PFSK-1 (cell line): ENCODE measurements around the gene INSIG1.

Experiments used
- FOXP2 ChIP-seq: optimal IDR thresholded peaks from 2 replicates; pipeline ENCODE3; 2011; ENCODE audit warnings: borderline replicate concordance, control low read depth, inconsistent platforms; ENCODE audit not compliant: insufficient read depth; ENCODE audit errors: extremely low read length, extremely low read depth
- POLR2AphosphoS5 ChIP-seq: IDR thresholded peaks from 2 replicates; pipeline ENCODE4 v1.6.1; 2012; ENCODE audit warnings: low read depth, mild to moderate bottlenecking, control low read depth, low read length, moderate library complexity
- SIN3A ChIP-seq: IDR thresholded peaks from 2 replicates; pipeline ENCODE4 v1.6.1; 2012; ENCODE audit warnings: mild to moderate bottlenecking, low read length, moderate library complexity, borderline replicate concordance; ENCODE audit not compliant: insufficient read depth
- TAF1 ChIP-seq: IDR thresholded peaks from 2 replicates; pipeline ENCODE4 v1.6.1; 2012; ENCODE audit warnings: low read length, control low read depth, borderline replicate concordance; ENCODE audit not compliant: insufficient read depth
- TF ChIP-seq, protein P1 (sequence below), 2 experiments: IDR thresholded peaks; 2 replicates each; pipeline versions ENCODE4 v1.6.1 to v1.8.0; 2011 to 2012; ENCODE audit warnings: low read depth in 2 of 2, low read length in 2 of 2, control low read depth in 1 of 2, inconsistent platforms in 1 of 2, mild to moderate bottlenecking in 1 of 2, moderate library complexity in 1 of 2; ENCODE audit not compliant: insufficient read depth in 1 of 2

The INSIG1 gene

GRCh38 chr7:155284496-155285274 is 13.0 kb upstream of the INSIG1 start:
- no peak for TF ChIP-seq TAF1

- TF ChIP-seq POLR2AphosphoS5 = no peak
- no peak for TF ChIP-seq TAF1
- TF ChIP-seq, protein P1, sequence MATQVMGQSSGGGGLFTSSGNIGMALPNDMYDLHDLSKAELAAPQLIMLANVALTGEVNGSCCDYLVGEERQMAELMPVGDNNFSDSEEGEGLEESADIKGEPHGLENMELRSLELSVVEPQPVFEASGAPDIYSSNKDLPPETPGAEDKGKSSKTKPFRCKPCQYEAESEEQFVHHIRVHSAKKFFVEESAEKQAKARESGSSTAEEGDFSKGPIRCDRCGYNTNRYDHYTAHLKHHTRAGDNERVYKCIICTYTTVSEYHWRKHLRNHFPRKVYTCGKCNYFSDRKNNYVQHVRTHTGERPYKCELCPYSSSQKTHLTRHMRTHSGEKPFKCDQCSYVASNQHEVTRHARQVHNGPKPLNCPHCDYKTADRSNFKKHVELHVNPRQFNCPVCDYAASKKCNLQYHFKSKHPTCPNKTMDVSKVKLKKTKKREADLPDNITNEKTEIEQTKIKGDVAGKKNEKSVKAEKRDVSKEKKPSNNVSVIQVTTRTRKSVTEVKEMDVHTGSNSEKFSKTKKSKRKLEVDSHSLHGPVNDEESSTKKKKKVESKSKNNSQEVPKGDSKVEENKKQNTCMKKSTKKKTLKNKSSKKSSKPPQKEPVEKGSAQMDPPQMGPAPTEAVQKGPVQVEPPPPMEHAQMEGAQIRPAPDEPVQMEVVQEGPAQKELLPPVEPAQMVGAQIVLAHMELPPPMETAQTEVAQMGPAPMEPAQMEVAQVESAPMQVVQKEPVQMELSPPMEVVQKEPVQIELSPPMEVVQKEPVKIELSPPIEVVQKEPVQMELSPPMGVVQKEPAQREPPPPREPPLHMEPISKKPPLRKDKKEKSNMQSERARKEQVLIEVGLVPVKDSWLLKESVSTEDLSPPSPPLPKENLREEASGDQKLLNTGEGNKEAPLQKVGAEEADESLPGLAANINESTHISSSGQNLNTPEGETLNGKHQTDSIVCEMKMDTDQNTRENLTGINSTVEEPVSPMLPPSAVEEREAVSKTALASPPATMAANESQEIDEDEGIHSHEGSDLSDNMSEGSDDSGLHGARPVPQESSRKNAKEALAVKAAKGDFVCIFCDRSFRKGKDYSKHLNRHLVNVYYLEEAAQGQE (IDR thresholded peaks at IDR 0.05; ENCODE audit: insufficient read depth in 1 of 2, low read depth in 2 of 2, low read length in 2 of 2) = no peak
- TF ChIP-seq SIN3A = no peak
- TF ChIP-seq FOXP2 = no peak
Observed at GRCh38 chr7:155285423-155285822, 12.3 kb upstream of the INSIG1 start.

GRCh38 chr7:155285833-155286232 is 11.8 kb upstream of the INSIG1 start:
- TF ChIP-seq, protein P1 (IDR thresholded peaks at IDR 0.05; ENCODE audit: insufficient read depth in 1 of 2, low read depth in 2 of 2, low read length in 2 of 2) = no peak
- TF ChIP-seq TAF1 = no peak
- TF ChIP-seq SIN3A = no peak
- no peak for TF ChIP-seq FOXP2
- TF ChIP-seq POLR2AphosphoS5 = no peak

DNA sequence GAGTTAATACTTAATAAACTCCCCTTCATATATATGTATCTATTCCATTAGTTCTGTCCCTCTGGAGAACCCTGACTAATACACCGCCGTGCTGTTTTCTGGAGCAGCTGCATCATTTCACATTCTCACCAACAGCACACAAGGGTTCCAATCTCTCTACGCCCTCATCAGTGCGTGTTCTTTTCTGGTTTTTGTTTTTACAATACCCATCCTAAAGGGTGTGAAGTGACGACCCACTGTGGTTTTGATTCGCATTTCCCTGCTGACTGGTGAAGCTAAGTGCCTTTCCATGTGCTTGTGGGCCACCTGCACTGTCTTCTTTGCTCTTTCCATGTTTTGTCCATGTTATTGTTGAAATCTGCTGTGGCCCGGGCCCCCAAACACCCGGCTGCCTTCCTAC is 11.0 kb upstream of the INSIG1 start:
- TF ChIP-seq SIN3A (no peak), FOXP2 (no peak), TAF1 (no peak), POLR2AphosphoS5 (no peak)
- TF ChIP-seq, protein P1 (IDR thresholded peaks at IDR 0.05; ENCODE audit: insufficient read depth in 1 of 2, low read depth in 2 of 2, low read length in 2 of 2) = no peak

DNA sequence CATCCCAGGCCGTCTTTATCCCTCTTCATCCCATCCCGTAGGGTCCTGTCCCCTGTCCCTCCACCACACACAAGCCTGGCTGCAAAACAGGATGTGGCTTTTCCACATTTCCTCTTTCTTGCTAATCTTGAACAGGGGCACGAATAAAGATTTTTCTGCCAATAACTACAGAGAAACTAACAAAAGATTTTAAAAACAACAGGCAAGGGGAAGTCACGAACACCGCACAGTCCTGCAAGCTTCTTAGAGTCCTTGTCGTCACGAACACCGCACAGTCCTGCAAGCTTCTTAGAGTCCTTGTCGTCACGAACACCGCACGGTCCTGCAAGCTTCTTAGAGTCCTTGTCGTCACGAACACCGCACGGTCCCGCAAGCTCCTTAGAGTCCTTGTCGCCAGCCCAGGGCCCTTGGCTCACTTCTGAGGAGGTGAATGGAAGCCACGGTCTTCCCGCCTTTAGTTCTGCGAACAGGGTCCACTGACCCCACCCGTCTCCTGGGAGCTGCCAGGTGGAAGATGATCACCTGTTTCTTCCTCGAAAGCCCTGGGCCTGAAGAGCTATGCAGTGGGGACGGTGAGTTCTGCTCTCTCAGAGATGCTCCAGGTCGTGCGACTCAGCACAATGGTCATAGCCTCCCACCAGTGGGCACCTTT is 10.3 kb upstream of the INSIG1 start:
- TF ChIP-seq TAF1 = no peak
- no peak for TF ChIP-seq SIN3A
- no peak for TF ChIP-seq POLR2AphosphoS5
- no peak for TF ChIP-seq FOXP2
- TF ChIP-seq, protein P1 (IDR thresholded peaks at IDR 0.05; ENCODE audit: insufficient read depth in 1 of 2, low read depth in 2 of 2, low read length in 2 of 2) = no peak
